H9 (cell line): ENCODE data around the gene MUC2. TPM values are rescaled to one million over a fixed set of nuclear protein-coding genes. Genes with fewer than 3 reads are reported as not detected.

Experiments
- DNase-seq: peaks from one replicate; pipeline ENCODE4 v3.0.0-alpha.2; 2017
- H2AFZ ChIP-seq: one replicate; pipeline ENCODE4 v1.6.1; 2013; ENCODE audit warnings: mild to moderate bottlenecking, low read length, control low read depth, moderate library complexity
- H2AK5ac ChIP-seq: 2 replicates; pipeline ENCODE4 v1.6.1; 2013; ENCODE audit warnings: low read length, control low read depth, mixed read lengths; ENCODE audit not compliant: insufficient read length
- H2BK120ac ChIP-seq: one replicate; pipeline ENCODE4 v1.6.1; 2013; ENCODE audit warnings: low read depth, mild to moderate bottlenecking, low read length, control low read depth, inconsistent platforms; ENCODE audit not compliant: poor library complexity, severe bottlenecking
- H2BK12ac ChIP-seq: 2 replicates; pipeline ENCODE4 v1.6.1; 2013; ENCODE audit warnings: low read length, control low read depth, mixed read lengths, low read depth; ENCODE audit not compliant: insufficient read length
- H2BK15ac ChIP-seq: 2 replicates; pipeline ENCODE4 v1.6.1; 2013; ENCODE audit warnings: low read depth, low read length, control low read depth
- H2BK20ac ChIP-seq: one replicate; pipeline ENCODE4 v1.6.1; 2013; ENCODE audit warnings: low read depth, mild to moderate bottlenecking, low read length, control low read depth, inconsistent platforms; ENCODE audit not compliant: poor library complexity, severe bottlenecking
- H2BK5ac ChIP-seq: 2 replicates; pipeline ENCODE4 v1.6.1; 2013; ENCODE audit warnings: low read length, control low read depth, mixed read lengths; ENCODE audit not compliant: insufficient read length
- H3K14ac ChIP-seq: 2 replicates; pipeline ENCODE4 v1.6.1; 2013; ENCODE audit warnings: low read length, control low read depth; ENCODE audit not compliant: insufficient read depth
- H3K18ac ChIP-seq: 2 replicates; pipeline ENCODE4 v1.6.1; 2013; ENCODE audit warnings: low read depth, mild to moderate bottlenecking, mixed read lengths, low read length, control low read depth; ENCODE audit not compliant: insufficient read length
- H3K23ac ChIP-seq: 2 replicates; pipeline ENCODE4 v1.6.1; 2013; ENCODE audit warnings: low read length, control low read depth, mixed read lengths, low read depth; ENCODE audit not compliant: insufficient read length
- H3K23me2 ChIP-seq: 2 replicates; pipeline ENCODE4 v1.6.1; 2013; ENCODE audit warnings: low read depth, mild to moderate bottlenecking, mixed read lengths, low read length, control low read depth; ENCODE audit not compliant: insufficient read length, poor library complexity, severe bottlenecking
- H3K27ac ChIP-seq: 2 replicates; pipeline ENCODE4 v1.5.1; 2013; ENCODE audit warnings: low read length, control low read depth, mixed read lengths, low read depth; ENCODE audit not compliant: insufficient read length
- H3K27me3 ChIP-seq: 2 replicates; pipeline ENCODE4 v1.6.1; 2013; ENCODE audit warnings: low read length, control low read depth, inconsistent platforms; ENCODE audit not compliant: insufficient read depth
- H3K4ac ChIP-seq: 2 replicates; pipeline ENCODE4 v1.6.1; 2013; ENCODE audit warnings: low read depth, mild to moderate bottlenecking, control low read depth, inconsistent platforms, low read length, moderate library complexity
- H3K4me1 ChIP-seq: 2 replicates; pipeline ENCODE4 v1.6.1; 2013; ENCODE audit warnings: low read length, control low read depth, inconsistent platforms; ENCODE audit not compliant: insufficient read depth
- H3K4me2 ChIP-seq: 2 replicates; pipeline ENCODE4 v1.6.1; 2013; ENCODE audit warnings: low read length, control low read depth, mixed read lengths; ENCODE audit not compliant: insufficient read length, insufficient read depth
- H3K56ac ChIP-seq: 2 replicates; pipeline ENCODE4 v1.6.1; 2013; ENCODE audit warnings: low read depth, mild to moderate bottlenecking, mixed read lengths, low read length, control low read depth; ENCODE audit not compliant: insufficient read length
- H3K79me1 ChIP-seq: 2 replicates; pipeline ENCODE4 v1.6.1; 2013; ENCODE audit warnings: low read depth, mild to moderate bottlenecking, moderate library complexity, low read length, control low read depth, inconsistent platforms; ENCODE audit not compliant: insufficient read depth, poor library complexity, severe bottlenecking
- H3K79me2 ChIP-seq: 2 replicates; pipeline ENCODE4 v1.6.1; 2013; ENCODE audit warnings: low read length, control low read depth, inconsistent platforms; ENCODE audit not compliant: insufficient read depth
- H3K9ac ChIP-seq: 2 replicates; pipeline ENCODE4 v1.6.1; 2013; ENCODE audit warnings: low read length, control low read depth, mixed read lengths; ENCODE audit not compliant: insufficient read length; ENCODE audit errors: extremely low read depth
- H3K9me3 ChIP-seq: one replicate; pipeline ENCODE4 v1.6.1; 2013; ENCODE audit warnings: low read depth, low read length, inconsistent platforms; ENCODE audit not compliant: control insufficient read depth
- H3T11ph ChIP-seq: one replicate; pipeline ENCODE4 v1.6.1; 2013; ENCODE audit warnings: mild to moderate bottlenecking, low read length, control low read depth, inconsistent platforms
- H4K20me1 ChIP-seq: one replicate; pipeline ENCODE4 v1.6.1; 2013; ENCODE audit not compliant: control insufficient read depth, insufficient read length, insufficient read depth
- H4K5ac ChIP-seq: 2 replicates; pipeline ENCODE4 v1.6.1; 2013; ENCODE audit warnings: low read depth, mild to moderate bottlenecking, mixed read lengths, low read length, control low read depth; ENCODE audit not compliant: insufficient read length
- H4K8ac ChIP-seq: replicated peaks from 2 replicates; pipeline ENCODE4 v1.6.1; 2013; ENCODE audit warnings: low read length, control low read depth, mixed read lengths, low read depth; ENCODE audit not compliant: insufficient read length
- H4K91ac ChIP-seq: 2 replicates; pipeline ENCODE4 v1.6.1; 2013; ENCODE audit warnings: low read depth, mild to moderate bottlenecking, moderate library complexity, mixed read lengths, low read length, control low read depth; ENCODE audit not compliant: insufficient read length
- H3K27ac Mint-ChIP-seq, 3 experiments: 2 replicates in 2 of 3; 3 replicates in 1 of 3; pipeline ENCODE4 v1.8.0; 2020 to 2021; ENCODE audit warnings: mixed read lengths in 3 of 3, mild to moderate bottlenecking in 1 of 3, moderate library complexity in 1 of 3
- H3K27me3 Mint-ChIP-seq: 2 replicates; pipeline ENCODE4 v1.8.0; 2021; ENCODE audit warnings: low read depth, mild to moderate bottlenecking, moderate library complexity, mixed read lengths
- H3K36me3 Mint-ChIP-seq, 3 experiments: 2 replicates in 2 of 3; 3 replicates in 1 of 3; pipeline ENCODE4 v1.8.0; 2020 to 2021; ENCODE audit warnings: low read depth in 3 of 3, mixed read lengths in 3 of 3; ENCODE audit not compliant: insufficient read depth in 1 of 3
- H3K4me1 Mint-ChIP-seq, 2 experiments: 2 replicates each; pipeline ENCODE4 v1.8.0; 2020; ENCODE audit warnings: mixed read lengths in 2 of 2
- H3K4me3 Mint-ChIP-seq, 2 experiments: 2 replicates in 1 of 2; 3 replicates in 1 of 2; pipeline ENCODE4 v1.8.0; 2020 to 2021; ENCODE audit warnings: mild to moderate bottlenecking in 2 of 2, mixed read lengths in 2 of 2, moderate library complexity in 1 of 2
- H3K9me3 Mint-ChIP-seq, 2 experiments: 2 replicates in 1 of 2; 3 replicates in 1 of 2; pipeline ENCODE4 v1.8.0; 2020; ENCODE audit warnings: mild to moderate bottlenecking in 2 of 2, mixed read lengths in 2 of 2, moderate library complexity in 1 of 2
- CTCF ChIP-seq: fragments of 200-600 bp; sonication (generic); conservative IDR thresholded peaks from 3 replicates; pipeline ENCODE4 v1.8.0; 2021; ENCODE audit warnings: antibody characterized with exemption, mild to moderate bottlenecking
- WGBS: extraction: QIAGEN DNeasy Blood & Tissue Kit; methylation state at CpG from one replicate; pipeline ENCODE4 v1.1.7; 2013; ENCODE audit warnings: missing lambda C conversion rate, low lambda C conversion rate, mixed read lengths; ENCODE audit not compliant: insufficient read length; ENCODE audit errors: extremely low coverage; 5-methylcytosine and 5-hydroxymethylcytosine counted together
- total RNA-seq: library from RNA; stranded (reverse); gene quantifications from 2 replicates; pipeline ENCODE4 v1.2.1, GENCODE V29; 2021

Gene MUC2
- total RNA-seq, 1 experiment from 2014 or later, result not detected

DNA sequence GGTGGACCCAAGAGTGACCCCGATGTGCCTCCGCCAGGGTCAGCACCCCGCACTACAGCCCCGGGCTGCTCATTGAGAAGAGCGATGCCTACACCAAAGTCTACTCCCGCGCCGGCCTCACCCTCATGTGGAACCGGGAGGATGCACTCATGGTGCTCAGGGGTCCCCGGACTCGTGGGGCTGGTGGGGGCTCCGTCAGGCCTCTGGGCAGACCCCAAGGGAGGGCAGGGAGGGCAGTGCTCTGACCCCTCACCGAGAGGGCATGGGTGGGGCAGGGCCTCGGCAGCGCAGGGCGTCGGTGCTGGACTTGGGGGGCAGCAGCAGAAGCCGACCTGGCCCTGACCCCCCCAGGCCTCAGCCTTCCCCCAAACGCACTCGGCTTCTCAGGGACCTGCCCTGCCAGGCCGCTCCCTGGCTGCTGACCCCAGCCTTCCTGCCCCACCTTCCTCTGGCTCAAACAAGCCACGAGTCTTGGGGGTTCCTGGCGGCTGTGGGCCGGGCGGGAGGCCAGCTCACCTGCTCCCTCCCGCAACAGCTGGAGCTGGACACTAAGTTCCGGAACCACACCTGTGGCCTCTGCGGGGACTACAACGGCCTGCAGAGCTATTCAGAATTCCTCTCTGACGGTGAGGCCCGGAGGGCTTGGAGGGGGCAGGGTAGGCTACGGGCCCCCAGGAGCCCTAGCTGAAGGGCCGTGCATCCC lies 2.9 kb downstream of the MUC2 start:
- Histone ChIP-seq H4K8ac (no peak overlapping the region), H3K18ac (no peak overlapping the region), H4K20me1 (no peaks in the 10 kb centered on the region), H2BK15ac (no peak overlapping the region), H3K4me1 (no peaks in the 10 kb centered on the region), H3K79me1 (no peaks in the 10 kb centered on the region), H3K27me3 (no peaks in the 10 kb centered on the region), H2AK5ac (no peak overlapping the region), H2BK12ac (no peak overlapping the region), H4K5ac (no peak overlapping the region), H3K4ac (no peak overlapping the region), H3K14ac (no peak overlapping the region; the same call in 1 of the 2 replicates), H2BK120ac (no peak overlapping the region), H2BK20ac (no peak overlapping the region), H3K9me3 (no peaks in the 10 kb centered on the region), H3K23me2 (no peaks in the 10 kb centered on the region), H4K91ac (no peak overlapping the region), H3K56ac (no peak overlapping the region), H3K79me2 (no peaks in the 10 kb centered on the region), H3K23ac (no peak overlapping the region), H3K9ac (no peak overlapping the region), H3K27ac (no peak overlapping the region), H2AFZ (no peak overlapping the region), H2BK5ac (no peak overlapping the region), H3K4me2 (no peak overlapping the region), H3T11ph (no peak overlapping the region)
- no peak for TF ChIP-seq CTCF
- Mint-ChIP-seq H3K36me3 (no peaks in the 10 kb centered on the region), H3K4me3 (no peak overlapping the region), H3K27me3 (no peaks in the 10 kb centered on the region), H3K27ac (no peak overlapping the region), H3K4me1 (peaks cover 3 to 5% of the 10 kb centered on the region in 2 experiments; a peak in 3 of 4 replicates), H3K9me3 (no peaks in the 10 kb centered on the region)
- DNase-seq, result no peak
- WGBS, result no CpG with 5 or more reads among the region's 33 CpGs
